Uterus (tissue), 4 donors: ENCODE measurements around the gene KCMF1. TPM values are rescaled to one million over a fixed set of nuclear protein-coding genes. Genes with fewer than 3 reads are reported as not detected.

Source experiments
- DNase-seq, 2 donors: peaks; one replicate each; pipeline ENCODE4 v3.0.0-alpha.2; 2019 to 2020
- H3K27ac ChIP-seq, 2 donors: fragments of 200-600 bp; sonication (generic); 1 replicate in 1 of 2; 2 replicates in 1 of 2; pipeline ENCODE4 v1.5.1; 2016 to 2018
- H3K27me3 ChIP-seq, 2 donors: fragments of 200-600 bp; sonication (generic); one replicate each; pipeline ENCODE4 v1.5.1; 2018 to 2019; ENCODE audit warnings: control low read depth in 1 of 2
- H3K36me3 ChIP-seq, 2 donors: fragments of 200-600 bp; sonication (generic); one replicate each; pipeline ENCODE4 v1.5.1; 2019; ENCODE audit warnings: control low read depth in 1 of 2
- H3K4me1 ChIP-seq, 2 donors: fragments of 200-600 bp; sonication (generic); one replicate each; pipeline ENCODE4 v1.5.1; 2018 to 2019; ENCODE audit warnings: control low read depth in 1 of 2
- H3K4me3 ChIP-seq, 2 donors: fragments of 200-600 bp; sonication (generic); 1 replicate in 1 of 2; 2 replicates in 1 of 2; pipeline ENCODE4 v1.5.1; 2018 to 2019; ENCODE audit warnings: mild to moderate bottlenecking in 1 of 2
- H3K9me3 ChIP-seq, 2 donors: fragments of 200-600 bp; sonication (generic); one replicate each; pipeline ENCODE4 v1.5.1; 2019; ENCODE audit warnings: control low read depth in 1 of 2
- POLR2A ChIP-seq, 2 donors: fragments of 450-650 bp; IDR thresholded peaks; one replicate each; pipeline ENCODE4 v1.6.1; 2016; ENCODE audit warnings: antibody characterized with exemption in 2 of 2, mild to moderate bottlenecking in 1 of 2, moderate library complexity in 1 of 2
- intact Hi-C: fragments of 100-400 bp; cut with DNase I; formaldehyde crosslinking; loops from one replicate; pipeline ENCODE4 v1.15.1; 2023; ENCODE audit warnings: low total_unique reads
- total RNA-seq, 4 donors: library from RNA; depleted of rRNA in 3 of 4; stranded (reverse); fragments of >200 nt in 3 of 4; gene quantifications; one replicate each; pipeline versions ENCODE4 v1.1.0 to v1.2.4, GENCODE V29; 2014 to 2023
- TF ChIP-seq, protein P1 (sequence below), 4 experiments: fragments of 200-600 bp in 2 of 4; fragments of 450-650 bp in 2 of 4; sonication (generic) in 2 of 4; IDR thresholded peaks; one replicate each; pipeline ENCODE4 v1.5.1; 2016 to 2019; ENCODE audit warnings: antibody characterized with exemption in 4 of 4, mild to moderate bottlenecking in 2 of 4, moderate library complexity in 1 of 4
- donor health status: DM: yes; HTN: yes; CAD: no.

KCMF1 gene
- total RNA-seq, 4 donors from 2014 or later, result 6.9 to 58.3 (median 35.9) TPM

DNA sequence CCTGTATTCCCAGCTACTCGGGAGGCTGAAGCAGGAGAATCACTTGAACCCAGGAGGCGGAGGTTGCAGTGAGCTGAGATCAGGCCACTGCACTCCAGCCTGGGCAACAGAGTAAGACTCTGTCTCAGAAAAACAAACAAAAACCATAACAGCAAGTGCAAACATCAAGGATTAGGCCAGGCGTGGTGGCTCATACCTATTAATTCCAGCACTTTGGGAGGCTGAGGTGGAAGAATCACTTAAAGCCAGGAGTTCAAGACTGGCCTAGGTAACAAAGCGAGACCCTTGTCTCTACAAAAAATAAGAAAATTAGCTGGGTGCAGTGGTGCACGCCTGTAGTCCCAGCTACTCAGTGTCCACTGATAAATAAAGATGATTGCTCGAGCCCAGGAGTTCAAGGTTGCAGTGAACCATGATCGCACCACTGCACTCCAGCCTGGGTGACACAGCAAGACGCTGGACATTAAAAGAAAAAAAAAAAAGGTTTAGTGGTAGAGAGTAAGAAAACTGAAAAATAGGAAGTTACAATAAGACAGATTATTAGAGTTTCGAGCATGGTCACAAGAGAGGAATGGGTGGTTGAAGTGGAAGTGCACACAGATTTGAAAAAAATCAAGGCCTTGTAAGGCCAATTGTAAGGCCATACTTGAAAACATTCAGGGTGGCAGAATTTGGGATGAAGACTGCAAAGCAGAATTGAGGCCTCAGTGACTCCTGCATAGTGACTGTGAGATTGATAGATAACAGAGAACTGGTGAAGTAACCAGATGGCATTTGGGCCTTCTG lies 6.4 kb upstream of the KCMF1 start:
- no peak overlapping the region for H3K4me3 ChIP-seq
- no peaks in the 10 kb centered on the region for H3K36me3 ChIP-seq
- H3K9me3 ChIP-seq, result no peaks in the 10 kb centered on the region
- no peak overlapping the region for H3K27ac ChIP-seq
- no peak for DNase-seq
- TF ChIP-seq, protein P1, sequence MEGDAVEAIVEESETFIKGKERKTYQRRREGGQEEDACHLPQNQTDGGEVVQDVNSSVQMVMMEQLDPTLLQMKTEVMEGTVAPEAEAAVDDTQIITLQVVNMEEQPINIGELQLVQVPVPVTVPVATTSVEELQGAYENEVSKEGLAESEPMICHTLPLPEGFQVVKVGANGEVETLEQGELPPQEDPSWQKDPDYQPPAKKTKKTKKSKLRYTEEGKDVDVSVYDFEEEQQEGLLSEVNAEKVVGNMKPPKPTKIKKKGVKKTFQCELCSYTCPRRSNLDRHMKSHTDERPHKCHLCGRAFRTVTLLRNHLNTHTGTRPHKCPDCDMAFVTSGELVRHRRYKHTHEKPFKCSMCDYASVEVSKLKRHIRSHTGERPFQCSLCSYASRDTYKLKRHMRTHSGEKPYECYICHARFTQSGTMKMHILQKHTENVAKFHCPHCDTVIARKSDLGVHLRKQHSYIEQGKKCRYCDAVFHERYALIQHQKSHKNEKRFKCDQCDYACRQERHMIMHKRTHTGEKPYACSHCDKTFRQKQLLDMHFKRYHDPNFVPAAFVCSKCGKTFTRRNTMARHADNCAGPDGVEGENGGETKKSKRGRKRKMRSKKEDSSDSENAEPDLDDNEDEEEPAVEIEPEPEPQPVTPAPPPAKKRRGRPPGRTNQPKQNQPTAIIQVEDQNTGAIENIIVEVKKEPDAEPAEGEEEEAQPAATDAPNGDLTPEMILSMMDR (IDR thresholded peaks at IDR 0.05), result no peak
- no peak for TF ChIP-seq POLR2A (IDR thresholded peaks at IDR 0.05)
- peaks cover 0 to 8% of the 10 kb centered on the region in 2 donors for H3K4me1 ChIP-seq
- no peaks in the 10 kb centered on the region for H3K27me3 ChIP-seq
- intact Hi-C loops, result no loop called here

DNA sequence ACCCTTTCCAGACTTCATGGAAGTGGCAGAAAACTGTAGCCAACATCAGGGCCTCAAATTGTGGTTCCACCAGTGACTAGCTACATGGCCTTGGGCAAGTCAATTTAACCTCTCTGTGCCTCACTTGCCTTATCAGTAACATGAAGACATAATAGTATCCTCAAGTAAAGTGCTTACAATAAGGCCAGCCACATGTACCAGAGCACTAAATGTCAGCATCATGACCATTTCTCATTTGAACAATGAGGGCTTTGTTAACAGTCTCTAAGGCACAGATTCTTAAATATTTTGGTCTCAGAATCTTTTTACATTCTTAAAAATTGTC lies 5.8 kb upstream of the KCMF1 start:
- intact Hi-C loops, result no loop called here
- no peak for DNase-seq
- no peak for TF ChIP-seq POLR2A (IDR thresholded peaks at IDR 0.05)
- TF ChIP-seq, protein P1 (IDR thresholded peaks at IDR 0.05), result no peak
- Histone ChIP-seq H3K36me3 (no peaks in the 10 kb centered on the region), H3K4me1 (peaks cover 0 to 8% of the 10 kb centered on the region in 2 donors), H3K4me3 (no peak overlapping the region), H3K27ac (no peak overlapping the region), H3K9me3 (no peaks in the 10 kb centered on the region), H3K27me3 (no peaks in the 10 kb centered on the region)

GRCh38 chr2:84965827-84966226 lies 5.1 kb upstream of the KCMF1 start:
- Histone ChIP-seq H3K27ac (no peak overlapping the region), H3K9me3 (no peaks in the 10 kb centered on the region), H3K36me3 (no peaks in the 10 kb centered on the region), H3K4me1 (peaks cover 0 to 8% of the 10 kb centered on the region in 2 donors), H3K27me3 (no peaks in the 10 kb centered on the region), H3K4me3 (no peak overlapping the region)
- no peak for DNase-seq
- intact Hi-C loops, result no loop called here
- TF ChIP-seq POLR2A (IDR thresholded peaks at IDR 0.05), result no peak
- TF ChIP-seq, protein P1 (IDR thresholded peaks at IDR 0.05), result no peak

DNA sequence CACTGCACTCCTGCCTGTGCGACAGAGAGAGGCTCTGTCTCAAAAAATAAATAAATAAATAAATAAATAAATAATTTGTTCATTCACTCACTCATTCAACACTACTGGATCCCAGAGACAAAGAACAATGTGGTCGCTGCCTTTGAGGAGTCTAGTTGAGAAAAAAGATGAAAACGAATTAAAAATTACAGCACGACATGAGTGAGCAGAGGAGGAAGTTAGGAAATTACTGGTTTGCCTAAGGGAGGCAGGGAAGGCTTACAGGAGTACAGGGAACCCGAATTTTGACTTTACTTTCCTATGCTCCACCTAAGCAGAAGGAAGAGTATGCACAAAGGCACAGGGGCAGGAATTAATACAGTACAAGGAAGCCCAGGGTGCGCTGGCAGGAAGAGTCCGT lies 4.2 kb upstream of the KCMF1 start:
- no peaks in the 10 kb centered on the region for H3K9me3 ChIP-seq
- no peak for DNase-seq
- peaks cover 0 to 8% of the 10 kb centered on the region in 2 donors for H3K4me1 ChIP-seq
- H3K4me3 ChIP-seq, result no peak overlapping the region
- H3K27me3 ChIP-seq, result no peaks in the 10 kb centered on the region
- H3K27ac ChIP-seq, result no peak overlapping the region
- intact Hi-C loops, result no loop called here
- H3K36me3 ChIP-seq, result no peaks in the 10 kb centered on the region
- TF ChIP-seq, protein P1 (IDR thresholded peaks at IDR 0.05), result no peak
- TF ChIP-seq POLR2A (IDR thresholded peaks at IDR 0.05), result no peak

GRCh38 chr2:84969511-84970209 lies 1.3 kb upstream of the KCMF1 start:
- no peaks in the 10 kb centered on the region for H3K27me3 ChIP-seq
- TF ChIP-seq POLR2A (IDR thresholded peaks at IDR 0.05), result no peak
- TF ChIP-seq, protein P1 (IDR thresholded peaks at IDR 0.05), result no peak
- intact Hi-C loops, result no loop called here
- H3K4me1 ChIP-seq, result peaks cover 0 to 8% of the 10 kb centered on the region in 2 donors
- no peaks in the 10 kb centered on the region for H3K36me3 ChIP-seq
- no peaks in the 10 kb centered on the region for H3K9me3 ChIP-seq
- no peak for DNase-seq
- H3K27ac ChIP-seq, result peak overlapping the region; percentile 93 to 94
- peak overlapping the region; percentile 78 to 88 for H3K4me3 ChIP-seq
